WTC11 (cell line): Measurements from ENCODE around the gene SNRPD3. TPM values are rescaled to one million over a fixed set of nuclear protein-coding genes. Genes with fewer than 3 reads are reported as not detected.

Experiments
- ATAC-seq: fragments of 200-7000 bp; cut with Tn5 transposase; 2 replicates; pipeline ENCODE4 v1.10.0; 2021; ENCODE audit warnings: mild to moderate bottlenecking, moderate library complexity
- CTCF ChIA-PET: fragments of 300-600 bp; sonication (Branson Sonifier 250); formaldehyde crosslinking; loops from one replicate; lab custom pipeline; 2021; ENCODE audit warnings: antibody characterized with exemption; lab: Charles Lee
- POLR2A ChIA-PET: fragments of 350-600 bp; sonication (Branson Sonifier 250); formaldehyde crosslinking; loops from one replicate; lab custom pipeline; 2021; ENCODE audit warnings: antibody characterized with exemption; lab: Charles Lee
- DNase-seq: peaks from one replicate; pipeline ENCODE4 v3.0.0; 2021; ENCODE audit warnings: low spot score
- H3K27ac Mint-ChIP-seq: 2 replicates; pipeline ENCODE4 v1.8.0; 2021; ENCODE audit warnings: mixed read lengths
- H3K27me3 Mint-ChIP-seq: 2 replicates; pipeline ENCODE4 v1.8.0; 2021; ENCODE audit warnings: low read depth, mild to moderate bottlenecking, moderate library complexity, mixed read lengths
- H3K36me3 Mint-ChIP-seq: 2 replicates; pipeline ENCODE4 v1.8.0; 2021; ENCODE audit warnings: mixed read lengths
- H3K4me1 Mint-ChIP-seq: 2 replicates; pipeline ENCODE4 v1.8.0; 2022; ENCODE audit warnings: mixed read lengths
- H3K4me3 Mint-ChIP-seq: 2 replicates; pipeline ENCODE4 v1.8.0; 2021; ENCODE audit warnings: mild to moderate bottlenecking, moderate library complexity, mixed read lengths
- H3K9me3 Mint-ChIP-seq: 2 replicates; pipeline ENCODE4 v1.8.0; 2021; ENCODE audit warnings: mixed read lengths
- ATF1 ChIP-seq: sonication (generic); formaldehyde crosslinking; IDR thresholded peaks from 2 replicates; pipeline ENCODE4 v1.8.1; 2023; ENCODE audit warnings: mild to moderate bottlenecking, moderate library complexity, missing genetic modification reagents
- CREB1 ChIP-seq: sonication (generic); formaldehyde crosslinking; IDR thresholded peaks from 2 replicates; pipeline ENCODE4 v1.8.0; 2023; ENCODE audit warnings: mild to moderate bottlenecking, missing genetic modification reagents
- ETV6 ChIP-seq: sonication (generic); formaldehyde crosslinking; IDR thresholded peaks from 2 replicates; pipeline ENCODE4 v1.8.1; 2022; ENCODE audit warnings: mild to moderate bottlenecking, missing genetic modification reagents
- FOXP1 ChIP-seq: sonication (generic); formaldehyde crosslinking; IDR thresholded peaks from 2 replicates; pipeline ENCODE4 v1.8.0; 2022; ENCODE audit warnings: missing genetic modification reagents, mild to moderate bottlenecking, moderate library complexity, borderline replicate concordance
- KAT7 ChIP-seq: sonication (generic); formaldehyde crosslinking; IDR thresholded peaks from 2 replicates; pipeline ENCODE4 v1.8.1; 2023; ENCODE audit warnings: missing genetic modification reagents, mild to moderate bottlenecking, borderline replicate concordance
- MXD4 ChIP-seq: fragments of 250-450 bp; sonication (Bioruptor Pico); IDR thresholded peaks from 2 replicates; pipeline ENCODE4 v1.8.0; 2021; ENCODE audit warnings: mild to moderate bottlenecking, moderate library complexity, borderline replicate concordance
- MYBL2 ChIP-seq: sonication (generic); formaldehyde crosslinking; IDR thresholded peaks from 2 replicates; pipeline ENCODE4 v1.8.1; 2023; ENCODE audit warnings: mild to moderate bottlenecking, moderate library complexity, missing genetic modification reagents
- NR3C1 ChIP-seq: sonication (generic); formaldehyde crosslinking; conservative IDR thresholded peaks from 2 replicates; pipeline ENCODE4 v1.8.1; 2023; ENCODE audit warnings: low read depth, mild to moderate bottlenecking, missing genetic modification reagents
- OVOL2 ChIP-seq: fragments of 250-450 bp; sonication (Bioruptor Pico); IDR thresholded peaks from 2 replicates; pipeline ENCODE4 v1.9.0; 2021; ENCODE audit warnings: mild to moderate bottlenecking, borderline replicate concordance
- SMAD3 ChIP-seq: sonication (generic); formaldehyde crosslinking; IDR thresholded peaks from 2 replicates; pipeline ENCODE4 v1.8.0; 2022; ENCODE audit warnings: missing genetic modification reagents, mild to moderate bottlenecking, borderline replicate concordance
- SOX15 ChIP-seq: fragments of 250-450 bp; sonication (Bioruptor Pico); IDR thresholded peaks from 2 replicates; pipeline ENCODE4 v1.9.0; 2021; ENCODE audit warnings: mild to moderate bottlenecking
- SP1 ChIP-seq: sonication (generic); formaldehyde crosslinking; conservative IDR thresholded peaks from 2 replicates; pipeline ENCODE4 v1.8.1; 2022; ENCODE audit warnings: missing genetic modification reagents
- TEAD1 ChIP-seq: sonication (generic); formaldehyde crosslinking; IDR thresholded peaks from 2 replicates; pipeline ENCODE4 v1.8.0; 2022; ENCODE audit warnings: mild to moderate bottlenecking, missing genetic modification reagents
- ZBTB21 ChIP-seq: sonication (generic); formaldehyde crosslinking; IDR thresholded peaks from 2 replicates; pipeline ENCODE4 v1.8.1; 2023; ENCODE audit warnings: mild to moderate bottlenecking, missing genetic modification reagents, borderline replicate concordance
- ZNF121 ChIP-seq: sonication (generic); formaldehyde crosslinking; IDR thresholded peaks from 2 replicates; pipeline ENCODE4 v1.8.0; 2023; ENCODE audit warnings: missing genetic modification reagents
- ZNF232 ChIP-seq: sonication (generic); formaldehyde crosslinking; IDR thresholded peaks from 2 replicates; pipeline ENCODE4 v1.8.0; 2022; ENCODE audit warnings: mild to moderate bottlenecking, missing genetic modification reagents
- ZNF423 ChIP-seq: fragments of 250-450 bp; sonication (Bioruptor Pico); IDR thresholded peaks from 2 replicates; pipeline ENCODE4 v2.1.2; 2022; ENCODE audit warnings: mild to moderate bottlenecking, moderate library complexity
- total RNA-seq: library from RNA; stranded (reverse); gene quantifications from 3 replicates; pipeline ENCODE4 v1.2.3, GENCODE V29; 2021
- TF ChIP-seq, protein P1 (sequence below): sonication (generic); formaldehyde crosslinking; IDR thresholded peaks from 2 replicates; pipeline ENCODE4 v1.8.1; 2023; ENCODE audit warnings: mild to moderate bottlenecking, missing genetic modification reagents
- TF ChIP-seq, protein P2 (sequence below): sonication (generic); formaldehyde crosslinking; IDR thresholded peaks from 2 replicates; pipeline ENCODE4 v1.8.1; 2022; ENCODE audit warnings: missing genetic modification reagents, borderline replicate concordance
- TF ChIP-seq, protein P3 (sequence below): fragments of 250-450 bp; sonication (Bioruptor Pico); IDR thresholded peaks from 2 replicates; pipeline ENCODE4 v1.9.0; 2021; ENCODE audit warnings: moderate library complexity, mild to moderate bottlenecking, inconsistent platforms, borderline replicate concordance
- TF ChIP-seq, protein P4 (sequence below): sonication (generic); formaldehyde crosslinking; IDR thresholded peaks from 2 replicates; pipeline ENCODE4 v1.8.0; 2023; ENCODE audit warnings: missing genetic modification reagents
- TF ChIP-seq, protein P5 (sequence below): sonication (generic); formaldehyde crosslinking; IDR thresholded peaks from 2 replicates; pipeline ENCODE4 v1.8.0; 2022; ENCODE audit warnings: mild to moderate bottlenecking, missing genetic modification reagents
- TF ChIP-seq, protein P6 (sequence below): sonication (generic); formaldehyde crosslinking; IDR thresholded peaks from 2 replicates; pipeline ENCODE4 v1.8.1; 2022; ENCODE audit warnings: mild to moderate bottlenecking, missing genetic modification reagents, moderate library complexity, borderline replicate concordance
- TF ChIP-seq, protein P7 (sequence below): sonication (generic); formaldehyde crosslinking; IDR thresholded peaks from 2 replicates; pipeline ENCODE4 v1.8.0; 2022; ENCODE audit warnings: mild to moderate bottlenecking, missing genetic modification reagents

The SNRPD3 gene
- total RNA-seq, 1 experiment from 2014 or later = 198 TPM

DNA sequence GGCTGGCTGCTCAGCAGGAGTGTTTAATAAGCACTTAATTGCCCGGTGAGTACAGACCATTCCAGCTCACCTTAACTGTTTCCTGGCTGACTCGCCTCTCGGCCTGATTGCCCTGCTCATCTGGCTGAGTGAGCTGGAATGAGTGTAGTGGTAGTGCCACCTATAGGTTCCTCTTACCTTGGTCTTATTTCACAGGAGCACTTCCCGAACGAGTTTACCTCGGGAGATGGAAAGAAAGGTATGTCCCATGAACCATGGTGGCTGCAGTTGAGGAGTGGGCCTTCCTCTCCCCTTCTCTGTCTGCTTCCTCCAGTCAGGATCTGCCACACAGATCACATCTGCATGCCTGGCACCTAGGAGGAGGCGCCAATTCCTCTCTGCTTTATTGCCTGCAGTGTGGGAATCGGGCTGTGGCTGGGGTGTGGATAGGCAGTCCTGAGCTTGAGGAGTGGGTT, 34.0 kb upstream of the SNRPD3 start:
- CTCF ChIA-PET = interaction anchor here (0.5 to 11.4 kb wide), 31 partner anchors 8 to 511 kb away, joined by 3 to 243 read pairs (median 4); partner anchors contain the start of genes ADORA2A, CABIN1 and GUCD1
- POLR2A ChIA-PET = interaction anchor here (1.1 to 1.4 kb wide), 2 partner anchors 14 to 100 kb away, joined by 3 to 5 read pairs; no protein-coding TSS in a partner anchor
- peak; percentile 61 for DNase-seq
- Mint-ChIP-seq H3K4me1 (peaks cover 16% of the 10 kb centered on the region), H3K27me3 (no peaks in the 10 kb centered on the region), H3K4me3 (no peak overlapping the region; the same call in 1 of the 2 replicates), H3K36me3 (no peaks in the 10 kb centered on the region), H3K9me3 (no peaks in the 10 kb centered on the region), H3K27ac (no peak overlapping the region; the same call in 1 of the 2 replicates)
- ATAC-seq = peak; percentile 90
- TF ChIP-seq, protein P1, sequence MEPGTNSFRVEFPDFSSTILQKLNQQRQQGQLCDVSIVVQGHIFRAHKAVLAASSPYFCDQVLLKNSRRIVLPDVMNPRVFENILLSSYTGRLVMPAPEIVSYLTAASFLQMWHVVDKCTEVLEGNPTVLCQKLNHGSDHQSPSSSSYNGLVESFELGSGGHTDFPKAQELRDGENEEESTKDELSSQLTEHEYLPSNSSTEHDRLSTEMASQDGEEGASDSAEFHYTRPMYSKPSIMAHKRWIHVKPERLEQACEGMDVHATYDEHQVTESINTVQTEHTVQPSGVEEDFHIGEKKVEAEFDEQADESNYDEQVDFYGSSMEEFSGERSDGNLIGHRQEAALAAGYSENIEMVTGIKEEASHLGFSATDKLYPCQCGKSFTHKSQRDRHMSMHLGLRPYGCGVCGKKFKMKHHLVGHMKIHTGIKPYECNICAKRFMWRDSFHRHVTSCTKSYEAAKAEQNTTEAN = no peak
- TF ChIP-seq ZBTB21 (CRISPR knock-in tag) (peak; percentile 58; the same call in 1 of the 2 replicates), SOX15 (CRISPR knock-in tag) (no peak), ETV6 (CRISPR knock-in tag) (peak; percentile 52; the same call in 1 of the 2 replicates), MXD4 (no peak), NR3C1 (CRISPR knock-in tag) (no peak), TEAD1 (CRISPR knock-in tag) (0 out of 2 replicates have a peak, but pooled peaks have one; percentile 31), ZNF121 (CRISPR knock-in tag) (0 out of 2 replicates have a peak, but pooled peaks have one; percentile 46), CREB1 (CRISPR knock-in tag) (no peak)
- TF ChIP-seq, protein P2, sequence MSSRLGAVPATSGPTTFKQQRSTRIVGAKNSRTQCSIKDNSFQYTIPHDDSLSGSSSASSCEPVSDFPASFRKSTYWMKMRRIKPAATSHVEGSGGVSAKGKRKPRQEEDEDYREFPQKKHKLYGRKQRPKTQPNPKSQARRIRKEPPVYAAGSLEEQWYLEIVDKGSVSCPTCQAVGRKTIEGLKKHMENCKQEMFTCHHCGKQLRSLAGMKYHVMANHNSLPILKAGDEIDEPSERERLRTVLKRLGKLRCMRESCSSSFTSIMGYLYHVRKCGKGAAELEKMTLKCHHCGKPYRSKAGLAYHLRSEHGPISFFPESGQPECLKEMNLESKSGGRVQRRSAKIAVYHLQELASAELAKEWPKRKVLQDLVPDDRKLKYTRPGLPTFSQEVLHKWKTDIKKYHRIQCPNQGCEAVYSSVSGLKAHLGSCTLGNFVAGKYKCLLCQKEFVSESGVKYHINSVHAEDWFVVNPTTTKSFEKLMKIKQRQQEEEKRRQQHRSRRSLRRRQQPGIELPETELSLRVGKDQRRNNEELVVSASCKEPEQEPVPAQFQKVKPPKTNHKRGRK (CRISPR knock-in tag) = no peak

DNA sequence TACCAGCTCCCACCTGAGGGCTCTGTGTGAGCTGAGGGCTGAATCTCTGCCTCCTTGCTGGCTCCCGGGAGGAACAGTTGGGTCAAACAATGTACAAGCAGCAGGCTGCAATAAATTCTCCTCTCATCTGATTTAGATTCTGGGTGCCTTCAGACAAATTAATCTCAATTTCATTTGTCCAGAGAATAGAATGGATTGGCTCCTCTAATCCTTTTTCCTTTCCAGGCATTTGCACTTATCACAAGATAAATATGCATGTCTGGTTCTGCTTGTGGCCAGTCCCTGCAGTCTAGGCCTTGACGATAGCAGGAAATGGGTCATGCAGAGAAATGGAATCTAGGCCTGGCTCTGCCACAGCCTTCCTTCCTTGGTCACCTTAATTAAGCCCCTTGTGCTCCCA, 31.9 kb upstream of the SNRPD3 start:
- TF ChIP-seq MXD4 (no peak), OVOL2 (CRISPR knock-in tag) (no peak), SP1 (CRISPR knock-in tag) (no peak), ATF1 (CRISPR knock-in tag) (no peak), FOXP1 (CRISPR knock-in tag) (no peak), KAT7 (CRISPR knock-in tag) (no peak), ZNF423 (CRISPR knock-in tag) (no peak), ZNF232 (no peak), MYBL2 (CRISPR knock-in tag) (no peak), SMAD3 (CRISPR knock-in tag) (no peak)
- TF ChIP-seq, protein P3, sequence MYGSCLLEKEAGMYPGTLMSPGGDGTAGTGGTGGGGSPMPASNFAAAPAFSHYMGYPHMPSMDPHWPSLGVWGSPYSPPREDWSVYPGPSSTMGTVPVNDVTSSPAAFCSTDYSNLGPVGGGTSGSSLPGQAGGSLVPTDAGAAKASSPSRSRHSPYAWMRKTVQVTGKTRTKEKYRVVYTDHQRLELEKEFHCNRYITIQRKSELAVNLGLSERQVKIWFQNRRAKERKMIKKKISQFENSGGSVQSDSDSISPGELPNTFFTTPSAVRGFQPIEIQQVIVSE = no peak
- TF ChIP-seq, protein P4, sequence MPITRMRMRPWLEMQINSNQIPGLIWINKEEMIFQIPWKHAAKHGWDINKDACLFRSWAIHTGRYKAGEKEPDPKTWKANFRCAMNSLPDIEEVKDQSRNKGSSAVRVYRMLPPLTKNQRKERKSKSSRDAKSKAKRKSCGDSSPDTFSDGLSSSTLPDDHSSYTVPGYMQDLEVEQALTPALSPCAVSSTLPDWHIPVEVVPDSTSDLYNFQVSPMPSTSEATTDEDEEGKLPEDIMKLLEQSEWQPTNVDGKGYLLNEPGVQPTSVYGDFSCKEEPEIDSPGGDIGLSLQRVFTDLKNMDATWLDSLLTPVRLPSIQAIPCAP (CRISPR knock-in tag) = no peak
- TF ChIP-seq, protein P5, sequence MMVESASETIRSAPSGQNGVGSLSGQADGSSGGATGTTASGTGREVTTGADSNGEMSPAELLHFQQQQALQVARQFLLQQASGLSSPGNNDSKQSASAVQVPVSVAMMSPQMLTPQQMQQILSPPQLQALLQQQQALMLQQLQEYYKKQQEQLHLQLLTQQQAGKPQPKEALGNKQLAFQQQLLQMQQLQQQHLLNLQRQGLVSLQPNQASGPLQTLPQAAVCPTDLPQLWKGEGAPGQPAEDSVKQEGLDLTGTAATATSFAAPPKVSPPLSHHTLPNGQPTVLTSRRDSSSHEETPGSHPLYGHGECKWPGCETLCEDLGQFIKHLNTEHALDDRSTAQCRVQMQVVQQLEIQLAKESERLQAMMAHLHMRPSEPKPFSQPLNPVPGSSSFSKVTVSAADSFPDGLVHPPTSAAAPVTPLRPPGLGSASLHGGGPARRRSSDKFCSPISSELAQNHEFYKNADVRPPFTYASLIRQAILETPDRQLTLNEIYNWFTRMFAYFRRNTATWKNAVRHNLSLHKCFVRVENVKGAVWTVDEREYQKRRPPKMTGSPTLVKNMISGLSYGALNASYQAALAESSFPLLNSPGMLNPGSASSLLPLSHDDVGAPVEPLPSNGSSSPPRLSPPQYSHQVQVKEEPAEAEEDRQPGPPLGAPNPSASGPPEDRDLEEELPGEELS (CRISPR knock-in tag) = no peak
- TF ChIP-seq, protein P6, sequence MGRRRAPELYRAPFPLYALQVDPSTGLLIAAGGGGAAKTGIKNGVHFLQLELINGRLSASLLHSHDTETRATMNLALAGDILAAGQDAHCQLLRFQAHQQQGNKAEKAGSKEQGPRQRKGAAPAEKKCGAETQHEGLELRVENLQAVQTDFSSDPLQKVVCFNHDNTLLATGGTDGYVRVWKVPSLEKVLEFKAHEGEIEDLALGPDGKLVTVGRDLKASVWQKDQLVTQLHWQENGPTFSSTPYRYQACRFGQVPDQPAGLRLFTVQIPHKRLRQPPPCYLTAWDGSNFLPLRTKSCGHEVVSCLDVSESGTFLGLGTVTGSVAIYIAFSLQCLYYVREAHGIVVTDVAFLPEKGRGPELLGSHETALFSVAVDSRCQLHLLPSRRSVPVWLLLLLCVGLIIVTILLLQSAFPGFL (CRISPR knock-in tag) = no peak
- TF ChIP-seq, protein P7, sequence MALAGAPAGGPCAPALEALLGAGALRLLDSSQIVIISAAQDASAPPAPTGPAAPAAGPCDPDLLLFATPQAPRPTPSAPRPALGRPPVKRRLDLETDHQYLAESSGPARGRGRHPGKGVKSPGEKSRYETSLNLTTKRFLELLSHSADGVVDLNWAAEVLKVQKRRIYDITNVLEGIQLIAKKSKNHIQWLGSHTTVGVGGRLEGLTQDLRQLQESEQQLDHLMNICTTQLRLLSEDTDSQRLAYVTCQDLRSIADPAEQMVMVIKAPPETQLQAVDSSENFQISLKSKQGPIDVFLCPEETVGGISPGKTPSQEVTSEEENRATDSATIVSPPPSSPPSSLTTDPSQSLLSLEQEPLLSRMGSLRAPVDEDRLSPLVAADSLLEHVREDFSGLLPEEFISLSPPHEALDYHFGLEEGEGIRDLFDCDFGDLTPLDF (CRISPR knock-in tag) = no peak
- no peak overlapping the region; the same call in 1 of the 2 replicates for H3K27ac Mint-ChIP-seq
- H3K36me3 Mint-ChIP-seq = no peaks in the 10 kb centered on the region
- H3K4me1 Mint-ChIP-seq = peaks cover 12% of the 10 kb centered on the region
- H3K4me3 Mint-ChIP-seq = no peak overlapping the region
- ChIA-PET POLR2A (no interaction called here), CTCF (interaction anchor here (4.3 to 11.4 kb wide), 2 partner anchors 16 to 102 kb away, joined by 58 to 243 read pairs; partner anchors contain the start of gene ADORA2A)
- no peaks in the 10 kb centered on the region for H3K9me3 Mint-ChIP-seq
- ATAC-seq (no peak), DNase-seq (no peak)
- H3K27me3 Mint-ChIP-seq = no peaks in the 10 kb centered on the region
